Measurements from ENCODE around the gene TMEM52B.

DNA sequence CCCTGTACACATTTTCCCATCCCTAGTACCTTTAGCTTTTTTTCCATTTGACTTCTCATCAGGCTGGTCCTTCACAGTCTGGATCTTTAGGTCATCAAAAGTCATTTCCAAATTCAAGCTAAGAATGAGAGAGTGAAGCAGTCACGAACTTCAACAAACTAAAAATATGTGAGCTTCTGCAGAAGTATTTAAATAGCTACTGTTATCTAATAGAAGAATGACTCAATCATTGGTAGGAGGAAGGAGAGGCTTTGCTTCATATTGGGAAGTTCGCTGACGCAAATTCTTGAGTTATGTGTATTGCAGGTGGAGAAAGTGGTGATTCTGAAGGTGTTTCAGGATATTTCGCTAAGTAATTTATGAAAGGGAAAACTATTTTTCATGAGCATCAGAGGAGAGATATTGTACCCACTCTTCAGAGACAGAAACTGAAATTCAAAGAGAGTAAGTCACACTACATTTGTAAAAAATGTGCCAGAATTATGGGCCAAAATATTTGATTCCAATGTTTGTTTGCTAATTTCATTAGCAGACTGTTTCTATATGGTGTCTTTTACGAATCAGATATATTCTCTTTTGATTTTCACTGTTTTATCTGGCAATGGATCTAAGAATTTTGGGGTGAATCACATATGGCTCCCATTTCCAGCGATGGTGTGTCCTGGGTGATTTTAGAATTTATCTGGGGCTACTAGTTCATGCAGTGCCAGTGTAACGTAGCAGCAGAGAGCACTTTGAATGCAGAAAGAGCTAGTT is 6.7 kb upstream of the TMEM52B start, which contains the start of gene OLR1:
- TF ChIP-seq POLR2A (IDR thresholded peaks at IDR 0.05): no peak
- TF ChIP-seq, protein P1, sequence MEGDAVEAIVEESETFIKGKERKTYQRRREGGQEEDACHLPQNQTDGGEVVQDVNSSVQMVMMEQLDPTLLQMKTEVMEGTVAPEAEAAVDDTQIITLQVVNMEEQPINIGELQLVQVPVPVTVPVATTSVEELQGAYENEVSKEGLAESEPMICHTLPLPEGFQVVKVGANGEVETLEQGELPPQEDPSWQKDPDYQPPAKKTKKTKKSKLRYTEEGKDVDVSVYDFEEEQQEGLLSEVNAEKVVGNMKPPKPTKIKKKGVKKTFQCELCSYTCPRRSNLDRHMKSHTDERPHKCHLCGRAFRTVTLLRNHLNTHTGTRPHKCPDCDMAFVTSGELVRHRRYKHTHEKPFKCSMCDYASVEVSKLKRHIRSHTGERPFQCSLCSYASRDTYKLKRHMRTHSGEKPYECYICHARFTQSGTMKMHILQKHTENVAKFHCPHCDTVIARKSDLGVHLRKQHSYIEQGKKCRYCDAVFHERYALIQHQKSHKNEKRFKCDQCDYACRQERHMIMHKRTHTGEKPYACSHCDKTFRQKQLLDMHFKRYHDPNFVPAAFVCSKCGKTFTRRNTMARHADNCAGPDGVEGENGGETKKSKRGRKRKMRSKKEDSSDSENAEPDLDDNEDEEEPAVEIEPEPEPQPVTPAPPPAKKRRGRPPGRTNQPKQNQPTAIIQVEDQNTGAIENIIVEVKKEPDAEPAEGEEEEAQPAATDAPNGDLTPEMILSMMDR (IDR thresholded peaks at IDR 0.05): no peak
- TF ChIP-seq POLR2AphosphoS5 (IDR thresholded peaks at IDR 0.05): no peak
- TF ChIP-seq EP300 (IDR thresholded peaks at IDR 0.05): no peak

Data from suprapubic skin (tissue), 4 donors.